Thymus (tissue), 11 donors: ENCODE results near the gene ABHD8. TPM values are rescaled to one million over a fixed set of nuclear protein-coding genes. Genes with fewer than 3 reads are reported as not detected.

ENCODE experiments used
- DNase-seq, 9 donors: peaks; one replicate each; pipeline ENCODE4 v3.0.0-alpha.2; 2013; ENCODE audit warnings: low spot score in 9 of 9, low read depth in 6 of 9, missing footprints in 1 of 9
- H3K27ac ChIP-seq, 2 donors: one replicate each; pipeline ENCODE4 v1.5.1; 2013; ENCODE audit warnings: control low read depth in 1 of 2, low read depth in 1 of 2, low read length in 1 of 2, mild to moderate bottlenecking in 1 of 2, moderate library complexity in 1 of 2
- H3K27me3 ChIP-seq, 2 donors: one replicate each; pipeline ENCODE4 v1.5.1; 2013; ENCODE audit warnings: low read length in 1 of 2; ENCODE audit not compliant: control insufficient read depth in 2 of 2, insufficient read depth in 1 of 2
- H3K36me3 ChIP-seq, 2 donors: one replicate each; pipeline ENCODE4 v1.5.1; 2013; ENCODE audit warnings: low read length in 1 of 2, mild to moderate bottlenecking in 1 of 2, moderate library complexity in 1 of 2; ENCODE audit not compliant: control insufficient read depth in 2 of 2, insufficient read depth in 2 of 2
- H3K4me1 ChIP-seq, 2 donors: one replicate each; pipeline ENCODE4 v1.5.1; 2013; ENCODE audit warnings: low read length in 2 of 2; ENCODE audit not compliant: control insufficient read depth in 2 of 2, insufficient read depth in 2 of 2
- H3K4me3 ChIP-seq, 2 donors: one replicate each; pipeline ENCODE4 v1.5.1; 2013; ENCODE audit warnings: low read length in 2 of 2, control low read depth in 1 of 2, mild to moderate bottlenecking in 1 of 2
- H3K9me3 ChIP-seq, 2 donors: one replicate each; pipeline ENCODE4 v1.5.1; 2013; ENCODE audit warnings: low read length in 1 of 2, mild to moderate bottlenecking in 1 of 2; ENCODE audit not compliant: control insufficient read depth in 2 of 2, insufficient read depth in 1 of 2
- WGBS: extraction: QIAGEN DNeasy Blood & Tissue Kit; methylation state at CpG from one replicate; pipeline ENCODE4 v1.1.7; 2013; 5-methylcytosine and 5-hydroxymethylcytosine counted together
- polyA plus RNA-seq: library from polyadenylated mRNA; stranded (reverse); fragments of 200-250 nt; gene quantifications from one replicate; pipeline ENCODE4 v1.2.3, GENCODE V29; 2013
- total RNA-seq: library from RNA; stranded (reverse); fragments of 120-200 nt; gene quantifications from one replicate; pipeline ENCODE4 v1.2.4, GENCODE V29; 2013
- donor health status: healthy.

ABHD8 gene
- total and polyA plus RNA-seq, 2 donors, result 9.7 to 10.3 TPM

- WGBS, result under 1% methylated on average over 55 of the region's 55 CpGs
- H3K4me1 ChIP-seq, result peaks cover 29 to 58% of the 10 kb centered on the region in 2 donors
- H3K36me3 ChIP-seq, result peaks cover 0 to 8% of the 10 kb centered on the region in 2 donors
Observed at GRCh38 chr19:17305517-17306284, 2.5 kb upstream of the ABHD8 start, which contains the start of gene MRPL34. Gene MRPL34 (plus strand): TSS chr19:17305872. CDS start chr19:17305893, 21 bp downstream.

GRCh38 chr19:17305216-17305516, 1.9 kb upstream of the ABHD8 start:
- Histone ChIP-seq H3K9me3 (peaks cover 0 to 2% of the 10 kb centered on the region in 2 donors), H3K27me3 (no peaks in the 10 kb centered on the region), H3K36me3 (peaks cover 0 to 12% of the 10 kb centered on the region in 2 donors), H3K27ac (peak overlapping the region; percentile 90 to 92), H3K4me3 (peak overlapping the region; percentile 58 to 64), H3K4me1 (peaks cover 23 to 53% of the 10 kb centered on the region in 2 donors)
- DNase-seq, result no peak
- 4% methylated on average over 7 of the region's 7 CpGs for WGBS

More at GRCh38 chr19:17305517-17306284, 2.5 kb upstream of the ABHD8 start, which contains the start of gene MRPL34:
- peaks cover 0 to 2% of the 10 kb centered on the region in 2 donors for H3K9me3 ChIP-seq
- H3K27me3 ChIP-seq, result no peaks in the 10 kb centered on the region
- peak within 1 kb of the TSS; percentile 58 to 64 for H3K4me3 ChIP-seq
- peak within 1 kb of the TSS; percentile 90 to 96 for H3K27ac ChIP-seq
- peak; percentile 93 to 99 (median 96) for DNase-seq

DNA sequence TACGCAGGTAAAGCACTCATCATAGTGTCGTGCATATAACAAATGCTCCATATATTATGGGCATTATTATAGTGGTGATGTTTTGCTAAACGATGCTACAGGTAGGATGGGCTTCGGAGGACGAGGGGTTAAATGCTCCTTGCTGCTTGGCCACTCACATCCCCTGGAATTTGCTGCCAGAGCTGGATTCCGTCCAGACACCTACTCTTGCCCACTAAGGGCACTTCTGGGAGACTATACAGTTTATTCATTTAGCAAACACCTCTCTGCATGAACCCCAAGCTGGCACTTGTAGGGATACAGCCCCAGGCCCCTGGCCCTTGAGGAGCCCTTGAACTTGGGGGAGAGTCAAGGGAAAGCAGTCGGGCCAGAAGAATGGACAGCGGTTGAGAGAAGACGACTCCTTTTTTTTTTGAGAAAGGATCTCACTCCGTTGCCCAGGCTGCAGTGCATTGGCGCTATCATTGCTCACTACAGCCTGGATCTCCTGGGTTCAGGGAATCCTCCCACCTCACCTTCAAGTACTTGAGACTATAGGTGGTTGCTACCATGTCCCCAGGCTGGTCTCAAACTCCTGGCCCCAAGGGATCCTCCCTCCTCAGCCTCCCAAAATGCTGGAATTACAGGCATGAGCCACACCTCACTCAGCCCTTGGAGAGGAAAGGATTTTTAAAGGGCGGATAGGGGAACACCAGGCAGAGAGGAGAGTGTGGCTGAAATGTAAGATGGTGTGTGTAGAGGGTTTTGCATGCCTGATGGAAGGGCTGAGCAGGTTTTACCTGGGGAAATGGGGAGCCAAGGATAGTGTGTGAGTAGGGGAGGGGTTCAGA, 1.4 kb upstream of the ABHD8 start:
- peaks cover 0 to 12% of the 10 kb centered on the region in 2 donors for H3K36me3 ChIP-seq
- H3K4me3 ChIP-seq, result peak overlapping the region in 1 of 2 donors; percentile 58
- peaks cover 0 to 2% of the 10 kb centered on the region in 2 donors for H3K9me3 ChIP-seq
- H3K4me1 ChIP-seq, result peaks cover 20 to 48% of the 10 kb centered on the region in 2 donors
- no peak for DNase-seq
- 94% methylated on average over 12 of the region's 12 CpGs for WGBS
- no peaks in the 10 kb centered on the region for H3K27me3 ChIP-seq
- H3K27ac ChIP-seq, result peak overlapping the region; percentile 90 to 92

DNA sequence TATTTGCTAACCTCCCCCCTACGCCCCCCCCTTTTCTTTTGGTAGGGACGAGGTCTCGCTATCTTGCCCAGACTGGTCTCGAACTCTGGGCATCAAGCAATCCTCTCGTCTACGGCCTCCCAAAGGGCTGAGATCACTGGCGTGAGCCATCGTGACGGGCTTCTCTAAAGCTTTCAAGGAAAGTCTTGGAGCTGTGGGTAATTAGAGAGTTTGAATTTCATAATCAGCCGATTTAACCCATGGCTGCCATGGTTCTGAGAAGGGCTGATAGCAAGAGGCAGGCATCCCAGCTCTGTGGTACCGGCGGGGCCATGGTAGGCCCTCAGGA, 679 bp upstream of the ABHD8 start:
- no peak for DNase-seq
- WGBS, result 90% methylated on average over 12 of the region's 12 CpGs
- Histone ChIP-seq H3K27ac (peak overlapping the region in 1 of 2 donors; percentile 38), H3K4me3 (no peak overlapping the region), H3K36me3 (peaks cover 0 to 12% of the 10 kb centered on the region in 2 donors), H3K4me1 (peaks cover 20 to 45% of the 10 kb centered on the region in 2 donors), H3K27me3 (no peaks in the 10 kb centered on the region), H3K9me3 (peaks cover 0 to 2% of the 10 kb centered on the region in 2 donors)

GRCh38 chr19:17302391-17303166, 646 bp downstream of the ABHD8 start:
- H3K27ac ChIP-seq, result peak overlapping the region; percentile 63 to 73
- H3K4me1 ChIP-seq, result peaks cover 20 to 44% of the 10 kb centered on the region in 2 donors
- 12% methylated on average over 29 of the region's 29 CpGs for WGBS

GRCh38 chr19:17300992-17301619, 2.1 kb downstream of the ABHD8 start:
- H3K4me3 ChIP-seq, result no peak overlapping the region
- DNase-seq, result no peak
- H3K4me1 ChIP-seq, result peaks cover 20 to 35% of the 10 kb centered on the region in 2 donors
- peaks cover 13 to 21% of the 10 kb centered on the region in 2 donors for H3K36me3 ChIP-seq
- 98% methylated on average over 51 of the region's 51 CpGs for WGBS
- H3K27me3 ChIP-seq, result no peaks in the 10 kb centered on the region
- peaks cover 0 to 11% of the 10 kb centered on the region in 2 donors for H3K9me3 ChIP-seq
- no peak overlapping the region for H3K27ac ChIP-seq

More at GRCh38 chr19:17302391-17303166, 646 bp downstream of the ABHD8 start:
- Histone ChIP-seq H3K4me3 (peak overlapping the region; percentile 77 to 97), H3K9me3 (peaks cover 0 to 11% of the 10 kb centered on the region in 2 donors), H3K36me3 (peaks cover 8 to 18% of the 10 kb centered on the region in 2 donors), H3K27me3 (no peaks in the 10 kb centered on the region)
- peak in 1 of 9 donors; percentile 45 for DNase-seq

DNA sequence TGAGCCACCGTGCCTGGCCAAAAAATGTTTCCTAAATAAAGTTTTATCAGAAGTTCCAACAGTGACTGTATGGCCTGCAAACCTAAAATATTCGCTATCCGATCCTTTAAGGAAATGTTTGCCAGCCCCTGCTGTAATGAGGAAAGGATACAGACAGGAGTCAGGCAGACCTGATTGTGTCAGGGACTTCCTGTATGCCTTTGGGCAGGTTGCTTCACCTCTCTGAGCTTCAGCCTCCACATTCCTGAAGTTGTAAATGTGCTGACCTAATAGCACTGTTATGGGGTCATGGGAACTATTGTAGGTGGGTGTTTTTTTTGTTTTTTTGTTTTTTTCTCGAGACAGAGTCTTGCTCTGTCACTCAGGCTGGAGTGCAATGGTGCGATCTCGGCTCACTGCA, 6.2 kb downstream of the ABHD8 start:
- Histone ChIP-seq H3K4me1 (peaks cover 7 to 10% of the 10 kb centered on the region in 2 donors), H3K27ac (no peak overlapping the region), H3K9me3 (peaks cover 0 to 13% of the 10 kb centered on the region in 2 donors), H3K27me3 (no peaks in the 10 kb centered on the region), H3K4me3 (no peak overlapping the region), H3K36me3 (peaks cover 15 to 28% of the 10 kb centered on the region in 2 donors)
- 97% methylated on average over 6 of the region's 6 CpGs for WGBS
- no peak for DNase-seq

- 95% methylated on average over 4 of the region's 4 CpGs for whole genome bisulfite sequencing
- no peak for DNase-seq
- Histone ChIP-seq H3K4me1 (peaks cover 7 to 10% of the 10 kb centered on the region in 2 donors), H3K4me3 (no peak overlapping the region), H3K9me3 (peaks cover 0 to 13% of the 10 kb centered on the region in 2 donors), H3K36me3 (peaks cover 15 to 26% of the 10 kb centered on the region in 2 donors), H3K27ac (no peak overlapping the region), H3K27me3 (no peaks in the 10 kb centered on the region)
Observed at GRCh38 chr19:17296273-17296672, 7.0 kb downstream of the ABHD8 start.
